BE2C (cell line): Measurements from ENCODE around the gene PLPP4.
A peak's percentile ranks its signal among the peaks of the same experiment; 100 is the strongest.

Source experiments
- DNase-seq: peaks from one replicate; pipeline ENCODE4 v3.0.0-alpha.2; 2020
- H3K27me3 ChIP-seq: fragments of 250-450 bp; sonication (Bioruptor Pico); 2 replicates; pipeline ENCODE4 v1.5.1; 2020; ENCODE audit warnings: mild to moderate bottlenecking
- H3K36me3 ChIP-seq: fragments of 250-450 bp; sonication (Bioruptor Pico); 2 replicates; pipeline ENCODE4 v1.5.1; 2020; ENCODE audit warnings: mild to moderate bottlenecking
- H3K4me1 ChIP-seq: fragments of 250-450 bp; sonication (Bioruptor Pico); 2 replicates; pipeline ENCODE4 v1.5.1; 2020
- H3K4me3 ChIP-seq: 2 replicates; pipeline ENCODE4 v1.5.1; 2011; ENCODE audit warnings: low read depth, low read length
- H3K9me3 ChIP-seq: fragments of 250-450 bp; sonication (Bioruptor Pico); 2 replicates; pipeline ENCODE4 v1.5.1; 2020
- CTCF ChIP-seq: IDR thresholded peaks from 2 replicates; pipeline ENCODE4 v1.5.1; 2012; ENCODE audit warnings: mild to moderate bottlenecking, low read depth, low read length

Gene PLPP4

DNA sequence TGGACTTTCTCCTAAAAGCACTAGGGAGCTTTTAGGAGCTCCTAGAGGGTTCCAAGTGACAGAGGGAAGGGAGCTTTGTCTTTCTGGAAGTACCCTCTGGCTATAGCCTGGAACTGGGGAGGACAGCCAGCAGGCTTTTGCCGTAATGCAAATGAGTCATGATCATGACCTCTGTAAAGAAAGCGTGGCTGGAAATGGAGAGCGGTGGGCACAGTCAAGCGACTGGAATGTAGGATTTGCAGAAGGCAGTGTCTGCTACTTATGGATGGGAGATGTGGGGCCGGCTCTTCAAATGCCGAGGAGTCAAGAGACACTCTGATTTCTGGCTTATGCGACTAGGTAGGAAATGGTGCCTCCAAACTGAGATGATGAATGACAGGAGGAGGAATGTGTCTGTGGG lies 34.6 kb upstream of the PLPP4 start:
- no peak for TF ChIP-seq CTCF
- H3K9me3 ChIP-seq = no peaks in the 10 kb centered on the region
- no peak for DNase-seq
- H3K27me3 ChIP-seq = no peaks in the 10 kb centered on the region
- no peaks in the 10 kb centered on the region for H3K36me3 ChIP-seq
- no peak overlapping the region for H3K4me3 ChIP-seq
- peaks cover 5% of the 10 kb centered on the region; the same call in 1 of the 2 replicates for H3K4me1 ChIP-seq

GRCh38 chr10:120423431-120424197 lies 33.4 kb upstream of the PLPP4 start:
- H3K4me3 ChIP-seq = no peak overlapping the region
- H3K4me1 ChIP-seq = peaks cover 11% of the 10 kb centered on the region
- no peaks in the 10 kb centered on the region for H3K36me3 ChIP-seq
- no peaks in the 10 kb centered on the region for H3K9me3 ChIP-seq
- TF ChIP-seq CTCF = peak; percentile 96
- DNase-seq = peak; percentile 59
- no peaks in the 10 kb centered on the region for H3K27me3 ChIP-seq

GRCh38 chr10:120424198-120424464 lies 32.9 kb upstream of the PLPP4 start:
- Histone ChIP-seq H3K36me3 (no peaks in the 10 kb centered on the region), H3K27me3 (no peaks in the 10 kb centered on the region), H3K4me1 (peaks cover 12% of the 10 kb centered on the region), H3K4me3 (no peak overlapping the region), H3K9me3 (no peaks in the 10 kb centered on the region)
- no peak for DNase-seq
- TF ChIP-seq CTCF = no peak

- Histone ChIP-seq H3K9me3 (no peaks in the 10 kb centered on the region), H3K4me3 (no peak overlapping the region), H3K27me3 (no peaks in the 10 kb centered on the region), H3K36me3 (no peaks in the 10 kb centered on the region), H3K4me1 (peaks cover 12% of the 10 kb centered on the region)
- DNase-seq = no peak
- no peak for TF ChIP-seq CTCF
Measured at GRCh38 chr10:120426306-120426705, 30.7 kb upstream of the PLPP4 start.

DNA sequence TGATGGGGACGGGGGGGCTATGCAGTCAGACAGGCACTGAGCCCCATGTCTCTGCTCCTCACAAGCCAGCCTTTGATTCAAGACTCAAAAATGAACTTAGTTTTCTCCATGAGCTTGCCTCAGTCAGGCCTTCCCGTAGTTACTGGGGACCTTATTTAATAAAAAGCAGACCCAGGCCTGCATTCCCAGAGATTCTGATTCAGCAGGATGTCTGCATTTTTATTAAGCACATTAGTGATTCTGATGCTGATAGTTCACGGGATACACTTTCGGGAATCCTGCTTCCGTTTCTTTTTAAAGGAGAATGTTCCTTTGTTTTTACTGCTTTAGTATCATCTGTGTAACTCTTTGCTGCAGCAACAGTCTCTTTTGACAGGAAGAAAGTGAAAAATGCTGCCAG lies 28.3 kb upstream of the PLPP4 start:
- Histone ChIP-seq H3K4me3 (no peak overlapping the region; the same call in 1 of the 2 replicates), H3K9me3 (no peaks in the 10 kb centered on the region), H3K4me1 (peaks cover 11% of the 10 kb centered on the region), H3K27me3 (no peaks in the 10 kb centered on the region), H3K36me3 (no peaks in the 10 kb centered on the region)
- no peak for TF ChIP-seq CTCF
- peak; percentile 34 for DNase-seq

- no peak for DNase-seq
- Histone ChIP-seq H3K36me3 (no peaks in the 10 kb centered on the region), H3K4me3 (no peak overlapping the region), H3K4me1 (peaks cover 6% of the 10 kb centered on the region), H3K27me3 (no peaks in the 10 kb centered on the region), H3K9me3 (no peaks in the 10 kb centered on the region)
- no peak for TF ChIP-seq CTCF
Measured at GRCh38 chr10:120429395-120429794, 27.6 kb upstream of the PLPP4 start.
